H1 (cell line): ENCODE data around the gene PIK3R1. TPM values are rescaled to one million over a fixed set of nuclear protein-coding genes. Genes with fewer than 3 reads are reported as not detected.

ENCODE experiments used
- CTCF ChIA-PET: fragments of 300-600 bp; sonication (Branson Sonifier 250); formaldehyde crosslinking; loops from one replicate; lab custom pipeline; 2021; ENCODE audit not compliant: partially characterized antibody; lab: Charles Lee
- POLR2A ChIA-PET: fragments of 300-600 bp; sonication (Branson Sonifier 250); formaldehyde crosslinking; loops from one replicate; lab custom pipeline; 2021; ENCODE audit warnings: inconsistent platforms; ENCODE audit not compliant: partially characterized antibody; lab: Charles Lee
- DNase-seq, 2 experiments: peaks; one replicate each; pipeline versions ENCODE4 v3.0.0 to v3.0.0-alpha.2; 2010 to 2022; ENCODE audit warnings: low spot score in 2 of 2, low read depth in 1 of 2, mixed read lengths in 1 of 2
- FAIRE-seq: peaks from 2 replicates; lab custom pipeline; 2011; peaks lifted over from hg19 to GRCh38; lab: Jason Lieb, UNC
- H2AFZ ChIP-seq: 2 replicates; pipeline ENCODE4 v1.8.1; 2012; ENCODE audit warnings: low read length, inconsistent platforms
- H2AK5ac ChIP-seq: 2 replicates; pipeline ENCODE4 v1.6.1; 2013; ENCODE audit warnings: low read depth, low read length
- H2BK120ac ChIP-seq: replicated peaks from 2 replicates; pipeline ENCODE3; 2013; ENCODE audit warnings: low read depth, low read length, inconsistent platforms
- H2BK12ac ChIP-seq: 2 replicates; pipeline ENCODE4 v1.6.1; 2013; ENCODE audit warnings: low read depth, low read length
- H2BK15ac ChIP-seq: 2 replicates; pipeline ENCODE4 v1.6.1; 2013; ENCODE audit warnings: low read length
- H2BK20ac ChIP-seq: 2 replicates; pipeline ENCODE4 v1.6.1; 2013; ENCODE audit warnings: low read length
- H2BK5ac ChIP-seq: 2 replicates; pipeline ENCODE4 v1.6.1; 2013; ENCODE audit warnings: low read depth, low read length
- H3K14ac ChIP-seq: 2 replicates; pipeline ENCODE4 v1.6.1; 2013; ENCODE audit warnings: inconsistent platforms; ENCODE audit not compliant: insufficient read length
- H3K18ac ChIP-seq: 2 replicates; pipeline ENCODE4 v1.6.1; 2013; ENCODE audit warnings: low read length; ENCODE audit errors: extremely low read depth
- H3K23ac ChIP-seq: 2 replicates; pipeline ENCODE4 v1.6.1; 2013; ENCODE audit warnings: inconsistent platforms; ENCODE audit not compliant: insufficient read length
- H3K23me2 ChIP-seq: 2 replicates; pipeline ENCODE4 v1.6.1; 2013; ENCODE audit warnings: low read depth, low read length
- H3K27ac ChIP-seq: 2 replicates; pipeline ENCODE4 v1.6.1; 2011; ENCODE audit warnings: low read depth, low read length, inconsistent platforms
- H3K27me3 ChIP-seq, 4 experiments: replicated peaks in 1 of 4; 1 replicate in 1 of 4; 2 replicates in 3 of 4; pipeline versions ENCODE4 v1.6.1 to v1.8.1; 2011 to 2013; ENCODE audit warnings: low read length in 3 of 4, mild to moderate bottlenecking in 3 of 4, inconsistent platforms in 2 of 4, mixed read lengths in 2 of 4, moderate library complexity in 1 of 4; ENCODE audit not compliant: control insufficient read depth in 3 of 4, insufficient read depth in 3 of 4; ENCODE audit errors: extremely low read depth in 1 of 4
- H3K36me3 ChIP-seq, 4 experiments: 2 replicates each; pipeline versions ENCODE4 v1.6.1 to v1.8.1; 2011 to 2013; ENCODE audit warnings: mild to moderate bottlenecking in 4 of 4, low read length in 3 of 4, moderate library complexity in 2 of 4, control low read depth in 1 of 4, inconsistent platforms in 1 of 4; ENCODE audit not compliant: insufficient read depth in 4 of 4, control insufficient read depth in 2 of 4
- H3K4ac ChIP-seq: replicated peaks from 2 replicates; pipeline ENCODE3; 2013; ENCODE audit warnings: low read length, low read depth, mixed read lengths, inconsistent platforms; ENCODE audit not compliant: insufficient read length
- H3K4me1 ChIP-seq, 4 experiments: replicated peaks in 1 of 4; 1 replicate in 1 of 4; 2 replicates in 3 of 4; pipeline versions ENCODE4 v1.6.1 to v1.8.1; 2011 to 2013; ENCODE audit warnings: low read length in 3 of 4, inconsistent platforms in 2 of 4, mixed read lengths in 1 of 4; ENCODE audit not compliant: insufficient read depth in 4 of 4, control insufficient read depth in 3 of 4
- H3K4me2 ChIP-seq, 2 experiments: 2 replicates each; pipeline versions ENCODE4 v1.6.1 to v1.8.1; 2011 to 2013; ENCODE audit warnings: low read depth in 2 of 2, low read length in 2 of 2, control low read depth in 1 of 2, inconsistent platforms in 1 of 2, mild to moderate bottlenecking in 1 of 2; ENCODE audit not compliant: insufficient read depth in 1 of 2
- H3K4me3 ChIP-seq, 4 experiments: fragments of 200-600, 300-600 bp in 1 of 4; sonication (generic), shearing (Covaris generic), sonication (Bioruptor Twin) in 1 of 4; 2 replicates each; pipeline versions ENCODE4 v1.5.1 to v1.8.1; 2011 to 2016; ENCODE audit warnings: low read length in 4 of 4, low read depth in 3 of 4, control low read depth in 2 of 4, inconsistent platforms in 2 of 4, mild to moderate bottlenecking in 2 of 4, mixed read lengths in 1 of 4, moderate library complexity in 1 of 4; ENCODE audit not compliant: insufficient read depth in 2 of 4; ENCODE audit errors: extremely low read depth in 1 of 4
- H3K56ac ChIP-seq: replicated peaks from 2 replicates; pipeline ENCODE3; 2013; ENCODE audit warnings: low read depth, mild to moderate bottlenecking, mixed read lengths, low read length, inconsistent platforms; ENCODE audit not compliant: insufficient read length
- H3K79me1 ChIP-seq: 2 replicates; pipeline ENCODE4 v1.6.1; 2013; ENCODE audit warnings: low read depth, low read length, control low read depth
- H3K79me2 ChIP-seq, 2 experiments: 2 replicates each; pipeline versions ENCODE4 v1.6.1 to v1.8.1; 2012 to 2013; ENCODE audit warnings: low read length in 2 of 2, mild to moderate bottlenecking in 2 of 2, inconsistent platforms in 1 of 2; ENCODE audit not compliant: insufficient read depth in 2 of 2, control insufficient read depth in 1 of 2
- H3K9ac ChIP-seq, 4 experiments: replicated peaks in 1 of 4; 1 replicate in 1 of 4; 2 replicates in 3 of 4; pipeline versions ENCODE4 v1.6.1 to v1.8.1; 2011 to 2013; ENCODE audit warnings: low read depth in 3 of 4, low read length in 3 of 4, control low read depth in 2 of 4, mild to moderate bottlenecking in 2 of 4, moderate library complexity in 2 of 4, inconsistent platforms in 1 of 4; ENCODE audit errors: extremely low read depth in 1 of 4
- H3K9me3 ChIP-seq, 2 experiments: 2 replicates each; pipeline versions ENCODE4 v1.6.1 to v1.8.1; 2012 to 2013; ENCODE audit warnings: mild to moderate bottlenecking in 2 of 2, moderate library complexity in 2 of 2, control low read depth in 1 of 2, inconsistent platforms in 1 of 2, low read depth in 1 of 2, low read length in 1 of 2, mixed read lengths in 1 of 2; ENCODE audit not compliant: insufficient read depth in 2 of 2
- H4K20me1 ChIP-seq, 2 experiments: replicated peaks in 1 of 2; 2 replicates each; pipeline versions ENCODE3 to v1.8.1; 2011 to 2013; ENCODE audit warnings: inconsistent platforms in 2 of 2, low read length in 2 of 2, mild to moderate bottlenecking in 1 of 2; ENCODE audit not compliant: insufficient read depth in 2 of 2, control insufficient read depth in 1 of 2
- H4K5ac ChIP-seq: 2 replicates; pipeline ENCODE4 v1.6.1; 2013; ENCODE audit warnings: low read length, low read depth, mixed read lengths, inconsistent platforms; ENCODE audit not compliant: insufficient read length
- H4K8ac ChIP-seq: 2 replicates; pipeline ENCODE4 v1.8.0; 2013; ENCODE audit warnings: mild to moderate bottlenecking, moderate library complexity, low read length, inconsistent platforms; ENCODE audit not compliant: insufficient read depth; ENCODE audit errors: extremely low read depth
- H4K91ac ChIP-seq: replicated peaks from 2 replicates; pipeline ENCODE3; 2013; ENCODE audit warnings: low read length, mixed read lengths, inconsistent platforms; ENCODE audit not compliant: insufficient read length
- CBX8 ChIP-seq: fragments of 300-800, 300-1000 bp; sonication (generic); IDR thresholded peaks from 2 replicates; pipeline ENCODE4 v1.7.1; 2016; ENCODE audit warnings: low read depth, low read length, borderline replicate concordance
- CHD1 ChIP-seq: IDR thresholded peaks from 2 replicates; pipeline ENCODE4 v1.6.1; 2012; ENCODE audit warnings: low read depth, low read length, improper control_type of control experiment
- HDAC2 ChIP-seq, 2 experiments: fragments of 300-600 bp in 1 of 2; sonication (generic) in 1 of 2; IDR thresholded peaks; 2 replicates each; pipeline ENCODE4 v1.6.1; 2011 to 2012; ENCODE audit warnings: low read depth in 2 of 2, low read length in 2 of 2, mild to moderate bottlenecking in 2 of 2, moderate library complexity in 2 of 2, borderline replicate concordance in 1 of 2, inconsistent platforms in 1 of 2
- NANOG ChIP-seq: IDR thresholded peaks from 2 replicates; pipeline ENCODE4 v1.6.1; 2011; ENCODE audit warnings: low read length, low read depth, mild to moderate bottlenecking, inconsistent platforms; ENCODE audit not compliant: insufficient read depth, poor library complexity, severe bottlenecking
- RNF2 ChIP-seq: fragments of 200-900, 300-1000 bp; sonication (generic); IDR thresholded peaks from 2 replicates; pipeline ENCODE4 v1.7.1; 2016; ENCODE audit warnings: borderline replicate concordance, low read depth, mild to moderate bottlenecking, antibody characterized with exemption, low read length; ENCODE audit not compliant: poor library complexity, severe bottlenecking; ENCODE audit errors: missing control alignments
- SAP30 ChIP-seq: fragments of 300-600 bp; sonication (generic); IDR thresholded peaks from 2 replicates; pipeline ENCODE4 v1.7.1; 2012; ENCODE audit warnings: low read length, moderate library complexity, mild to moderate bottlenecking, inconsistent platforms; ENCODE audit not compliant: insufficient read depth, insufficient replicate concordance
- SP4 ChIP-seq: IDR thresholded peaks from 2 replicates; pipeline ENCODE4 v1.6.1; 2012; ENCODE audit warnings: low read length, inconsistent platforms
- TEAD4 ChIP-seq: IDR thresholded peaks from 2 replicates; pipeline ENCODE4 v1.6.1; 2012; ENCODE audit warnings: low read depth, low read length, inconsistent platforms, mixed read lengths
- WGBS, 2 experiments: shearing (Covaris generic) in 1 of 2; methylation state at CpG; one replicate each; pipeline versions ENCODE4 v1.1.6 to v1.1.7; 2013 to 2015; ENCODE audit warnings: low lambda C conversion rate in 2 of 2, mixed read lengths in 2 of 2, inconsistent platforms in 1 of 2, low coverage in 1 of 2, missing lambda C conversion rate in 1 of 2; ENCODE audit not compliant: insufficient replicate concordance in 2 of 2, insufficient coverage in 1 of 2, insufficient read length in 1 of 2; ENCODE audit errors: extremely low coverage in 1 of 2, missing lambda C conversion rate in 1 of 2; 5-methylcytosine and 5-hydroxymethylcytosine counted together
- polyA plus RNA-seq, 7 experiments: library from polyadenylated mRNA; depleted of rRNA in 3 of 7; stranded (reverse) in 5 of 7; unstranded in 2 of 7; fragments of >200 nt in 5 of 7; fragments of 200-250 nt in 2 of 7; gene quantifications; 1 replicate in 5 of 7; 2 replicates in 1 of 7; 4 replicates in 1 of 7; pipeline versions ENCODE4 v1.2.1 to v1.2.3, GENCODE V29; 2011 to 2013; ENCODE audit warnings: missing spikeins in 2 of 7, mixed read lengths in 2 of 7
- total RNA-seq: library from RNA; stranded (reverse); fragmentation: NEBNext Ultra II Directional; extraction: Animal tissue kit (Norgen Biotek cat#: 25700); gene quantifications from 2 replicates; pipeline ENCODE4 v1.2.1, GENCODE V29; 2021
- TF ChIP-seq, protein P1 (sequence below): IDR thresholded peaks from 2 replicates; pipeline ENCODE4 v1.6.1; 2012; ENCODE audit warnings: inconsistent platforms
- TF ChIP-seq, protein P2 (sequence below), 3 experiments: IDR thresholded peaks; 1 replicate in 2 of 3; 2 replicates in 1 of 3; pipeline versions ENCODE4 v1.5.1 to v1.6.1; 2011; ENCODE audit warnings: low read length in 3 of 3, mild to moderate bottlenecking in 3 of 3, inconsistent platforms in 2 of 3, low read depth in 1 of 3, moderate library complexity in 1 of 3; ENCODE audit not compliant: insufficient read depth in 1 of 3; ENCODE audit errors: control extremely low read depth in 1 of 3

The PIK3R1 gene
- total and polyA plus RNA-seq, 2 of the 8 experiments (the other 6 are each of a cell fraction or from before 2014, with no cell fraction given), result 2.3 to 13.7 TPM

DNA sequence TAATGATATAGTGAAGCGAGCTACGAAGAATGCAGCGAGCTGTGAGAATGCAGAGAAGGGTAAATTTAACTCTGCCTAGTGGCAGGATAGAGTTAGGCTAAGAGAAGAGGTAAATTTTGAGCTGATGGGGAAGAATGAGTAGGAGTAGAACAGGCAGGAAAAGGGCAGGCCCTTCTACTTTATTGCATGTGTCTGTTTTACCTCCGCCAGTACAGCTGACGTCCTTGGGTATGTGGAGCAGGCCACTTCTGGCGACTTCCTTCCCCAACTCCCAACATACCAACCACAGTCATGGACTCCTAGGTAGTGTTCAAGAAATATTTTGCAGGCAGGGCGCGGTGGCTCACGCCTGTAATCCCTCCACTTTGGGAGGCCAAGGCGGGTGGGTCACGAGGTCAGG, 37.9 kb upstream of the PIK3R1 start:
- peak overlapping the region; percentile 46; the same call in 1 of the 2 replicates for H2BK15ac ChIP-seq
- H3K36me3 ChIP-seq, result no peaks in the 10 kb centered on the region
- no peak for FAIRE-seq
- H3K79me2 ChIP-seq, result no peaks in the 10 kb centered on the region
- H3K9me3 ChIP-seq, result no peaks in the 10 kb centered on the region
- H2AK5ac ChIP-seq, result no peak overlapping the region
- no peak overlapping the region for H3K56ac ChIP-seq
- H2BK120ac ChIP-seq, result no peak overlapping the region
- H3K27ac ChIP-seq, result no peak overlapping the region
- H3K23ac ChIP-seq, result no peak overlapping the region
- H2AFZ ChIP-seq, result no peak overlapping the region
- CTCF ChIA-PET, result no interaction called here
- H3K18ac ChIP-seq, result no peak overlapping the region
- no peak overlapping the region for H3K4me2 ChIP-seq
- no peak overlapping the region for H3K9ac ChIP-seq
- no peaks in the 10 kb centered on the region for H3K23me2 ChIP-seq
- no peak overlapping the region for H3K4me3 ChIP-seq
- H4K91ac ChIP-seq, result no peak overlapping the region
- POLR2A ChIA-PET, result interaction anchor here (1.6 kb wide), 1 partner anchor 38 kb away, joined by 7 read pairs; the partner anchor contains the start of gene PIK3R1
- no peak overlapping the region for H3K4ac ChIP-seq
- no peak overlapping the region for H2BK12ac ChIP-seq
- H2BK20ac ChIP-seq, result no peak overlapping the region
- H3K14ac ChIP-seq, result no peak overlapping the region
- no peak overlapping the region for H2BK5ac ChIP-seq
- no peaks in the 10 kb centered on the region for H4K20me1 ChIP-seq
- H3K4me1 ChIP-seq, result no peaks in the 10 kb centered on the region
- 93% methylated on average over 11 of the region's 11 CpGs; no CpG with 5 or more reads in 1 of the 2 experiments for WGBS, 2 experiments
- H3K79me1 ChIP-seq, result no peaks in the 10 kb centered on the region
- no peaks in the 10 kb centered on the region for H3K27me3 ChIP-seq
- H4K5ac ChIP-seq, result no peak overlapping the region
- no peak for DNase-seq
- H4K8ac ChIP-seq, result no peak overlapping the region
- TF ChIP-seq, protein P1, sequence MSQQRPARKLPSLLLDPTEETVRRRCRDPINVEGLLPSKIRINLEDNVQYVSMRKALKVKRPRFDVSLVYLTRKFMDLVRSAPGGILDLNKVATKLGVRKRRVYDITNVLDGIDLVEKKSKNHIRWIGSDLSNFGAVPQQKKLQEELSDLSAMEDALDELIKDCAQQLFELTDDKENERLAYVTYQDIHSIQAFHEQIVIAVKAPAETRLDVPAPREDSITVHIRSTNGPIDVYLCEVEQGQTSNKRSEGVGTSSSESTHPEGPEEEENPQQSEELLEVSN, result no peak
- TF ChIP-seq TEAD4, result no peak
- TF ChIP-seq CHD1, result no peak
- TF ChIP-seq RNF2, result no peak
- no peak for TF ChIP-seq SAP30
- TF ChIP-seq, protein P2, sequence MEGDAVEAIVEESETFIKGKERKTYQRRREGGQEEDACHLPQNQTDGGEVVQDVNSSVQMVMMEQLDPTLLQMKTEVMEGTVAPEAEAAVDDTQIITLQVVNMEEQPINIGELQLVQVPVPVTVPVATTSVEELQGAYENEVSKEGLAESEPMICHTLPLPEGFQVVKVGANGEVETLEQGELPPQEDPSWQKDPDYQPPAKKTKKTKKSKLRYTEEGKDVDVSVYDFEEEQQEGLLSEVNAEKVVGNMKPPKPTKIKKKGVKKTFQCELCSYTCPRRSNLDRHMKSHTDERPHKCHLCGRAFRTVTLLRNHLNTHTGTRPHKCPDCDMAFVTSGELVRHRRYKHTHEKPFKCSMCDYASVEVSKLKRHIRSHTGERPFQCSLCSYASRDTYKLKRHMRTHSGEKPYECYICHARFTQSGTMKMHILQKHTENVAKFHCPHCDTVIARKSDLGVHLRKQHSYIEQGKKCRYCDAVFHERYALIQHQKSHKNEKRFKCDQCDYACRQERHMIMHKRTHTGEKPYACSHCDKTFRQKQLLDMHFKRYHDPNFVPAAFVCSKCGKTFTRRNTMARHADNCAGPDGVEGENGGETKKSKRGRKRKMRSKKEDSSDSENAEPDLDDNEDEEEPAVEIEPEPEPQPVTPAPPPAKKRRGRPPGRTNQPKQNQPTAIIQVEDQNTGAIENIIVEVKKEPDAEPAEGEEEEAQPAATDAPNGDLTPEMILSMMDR (IDR thresholded peaks at IDR 0.05; ENCODE audit: control extremely low read depth in 1 of 3, insufficient read depth in 1 of 3, low read depth in 1 of 3, low read length in 3 of 3), result no peak
- no peak for TF ChIP-seq HDAC2 (IDR thresholded peaks at IDR 0.05; ENCODE audit: borderline replicate concordance in 1 of 2, low read depth in 2 of 2, low read length in 2 of 2)
- TF ChIP-seq NANOG, result no peak
- TF ChIP-seq CBX8, result no peak
- no peak for TF ChIP-seq SP4
